ENCODE results near the gene SFT2D3.

SFT2D3 gene

DNA sequence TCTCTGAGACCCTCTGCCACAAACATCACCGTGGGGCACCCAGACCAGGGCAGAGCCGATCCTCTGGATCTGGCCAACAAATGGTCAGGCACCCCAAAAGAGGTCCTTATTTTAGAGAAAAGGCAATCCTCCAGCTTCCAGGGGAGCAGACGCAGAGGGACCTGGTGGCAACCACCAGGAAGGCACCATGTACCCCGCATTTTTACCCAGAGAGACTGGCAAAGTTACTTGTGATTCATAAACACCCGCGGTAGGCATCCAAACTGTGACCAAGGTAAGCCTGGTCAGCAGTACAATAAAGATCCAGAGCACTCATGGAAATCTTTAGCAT lies 36.4 kb upstream of the SFT2D3 start:
- DNase-seq: no peak

DNA sequence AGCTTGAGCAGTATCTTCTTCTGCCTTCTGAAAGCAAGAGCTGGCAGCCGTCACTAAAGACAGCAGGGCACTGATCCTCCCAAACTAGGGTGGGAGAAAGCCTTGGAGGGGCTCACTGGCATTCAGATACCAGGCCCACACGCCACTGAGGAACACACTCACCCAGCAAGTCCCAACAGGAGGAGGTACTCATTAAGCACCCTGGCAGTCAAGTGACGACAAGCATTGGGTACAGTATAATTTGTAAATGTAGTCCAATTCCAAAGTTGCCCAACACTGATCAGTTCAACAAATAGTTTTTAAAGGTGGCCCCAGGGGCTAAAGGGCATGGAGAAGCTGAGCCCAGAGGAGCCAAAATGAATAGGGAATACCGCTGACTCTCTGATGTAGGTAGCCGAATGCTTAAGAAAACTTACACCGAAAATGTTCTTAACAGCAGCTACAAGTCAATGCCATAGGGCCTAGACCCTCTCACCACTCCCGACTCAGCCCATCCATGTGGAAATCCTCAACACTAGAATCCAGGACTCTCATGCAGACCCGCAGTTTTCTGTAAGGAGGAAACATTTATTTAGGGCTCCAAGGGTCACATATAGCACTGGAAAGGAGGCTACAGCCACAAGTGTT lies 35.9 kb upstream of the SFT2D3 start:
- no peak for DNase-seq

DNA sequence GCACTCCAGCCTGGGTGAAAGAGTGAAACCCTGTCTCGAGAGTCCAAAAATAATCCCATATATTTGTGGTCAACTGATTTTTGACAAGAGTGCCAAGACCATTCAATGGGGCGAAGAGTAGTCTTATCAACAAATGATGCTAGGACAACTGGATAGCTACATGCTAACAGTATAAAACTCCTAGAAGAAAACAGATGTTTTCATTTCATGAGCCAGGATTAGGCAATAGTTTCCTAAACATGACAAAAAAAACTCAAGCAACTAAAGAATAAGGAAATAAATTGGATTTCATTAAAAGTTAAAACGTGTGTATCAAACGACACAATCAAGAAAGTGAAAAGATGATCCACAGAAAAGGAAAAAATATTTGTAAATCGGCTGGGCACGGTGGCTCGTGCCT lies 32.2 kb upstream of the SFT2D3 start:
- DNase-seq: no peak

DNA sequence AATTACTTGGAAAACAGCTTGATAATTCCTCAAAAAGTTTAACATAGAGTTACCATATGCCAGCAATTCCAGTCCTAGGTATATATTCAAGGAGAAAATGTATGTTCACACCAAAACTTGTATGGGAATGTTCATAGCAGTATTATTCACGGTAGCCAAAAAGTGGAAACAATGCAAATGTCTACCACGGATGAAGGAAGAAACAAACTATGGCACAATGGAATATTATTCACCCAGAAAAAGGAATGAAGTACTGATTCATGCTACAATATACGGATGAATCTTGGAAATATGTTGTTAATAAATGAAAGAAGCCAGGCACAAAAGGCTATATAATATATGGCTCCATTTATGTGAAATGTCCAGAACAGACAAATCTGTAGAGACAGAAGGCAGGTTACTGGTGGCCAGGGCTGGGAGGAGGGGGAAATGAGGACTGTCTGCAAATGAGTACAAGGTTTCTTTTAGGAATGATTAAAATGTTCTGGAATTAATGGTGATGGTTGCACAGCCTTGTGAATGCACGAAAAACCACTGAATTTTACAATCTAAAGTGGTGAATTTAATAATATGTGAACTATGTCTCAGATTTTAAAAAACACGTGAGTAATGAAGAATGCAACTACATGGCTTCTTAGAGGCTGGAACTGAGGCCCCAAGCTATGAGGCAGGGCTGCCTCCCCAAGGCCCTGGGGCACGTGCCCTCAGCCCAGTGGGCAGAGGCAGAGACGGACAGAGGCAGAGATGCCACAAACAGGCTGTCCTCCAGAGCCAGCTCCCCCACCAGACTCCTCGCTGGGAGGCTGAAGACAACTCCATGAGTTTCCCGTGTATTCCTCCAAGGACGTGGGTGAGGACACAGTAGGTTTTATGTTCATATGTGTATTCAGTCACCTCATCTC lies 31.0 kb upstream of the SFT2D3 start:
- DNase-seq: no peak

DNA sequence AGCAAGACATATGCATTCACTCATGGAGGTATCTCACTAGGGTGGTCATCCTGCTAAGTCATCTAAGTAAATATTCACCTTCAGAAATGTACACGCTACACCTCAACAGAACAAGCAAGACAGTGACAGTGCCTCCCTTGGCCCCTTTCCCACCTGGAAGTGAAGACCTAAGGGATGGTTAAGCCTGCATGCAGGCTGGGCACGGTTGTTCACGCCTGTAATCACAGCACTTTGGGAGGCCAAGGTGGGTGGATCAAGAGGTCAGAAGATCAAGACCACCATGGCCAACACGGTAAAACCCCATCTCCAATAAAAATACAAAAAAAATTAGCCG lies 30.4 kb upstream of the SFT2D3 start:
- DNase-seq: no peak

DNA sequence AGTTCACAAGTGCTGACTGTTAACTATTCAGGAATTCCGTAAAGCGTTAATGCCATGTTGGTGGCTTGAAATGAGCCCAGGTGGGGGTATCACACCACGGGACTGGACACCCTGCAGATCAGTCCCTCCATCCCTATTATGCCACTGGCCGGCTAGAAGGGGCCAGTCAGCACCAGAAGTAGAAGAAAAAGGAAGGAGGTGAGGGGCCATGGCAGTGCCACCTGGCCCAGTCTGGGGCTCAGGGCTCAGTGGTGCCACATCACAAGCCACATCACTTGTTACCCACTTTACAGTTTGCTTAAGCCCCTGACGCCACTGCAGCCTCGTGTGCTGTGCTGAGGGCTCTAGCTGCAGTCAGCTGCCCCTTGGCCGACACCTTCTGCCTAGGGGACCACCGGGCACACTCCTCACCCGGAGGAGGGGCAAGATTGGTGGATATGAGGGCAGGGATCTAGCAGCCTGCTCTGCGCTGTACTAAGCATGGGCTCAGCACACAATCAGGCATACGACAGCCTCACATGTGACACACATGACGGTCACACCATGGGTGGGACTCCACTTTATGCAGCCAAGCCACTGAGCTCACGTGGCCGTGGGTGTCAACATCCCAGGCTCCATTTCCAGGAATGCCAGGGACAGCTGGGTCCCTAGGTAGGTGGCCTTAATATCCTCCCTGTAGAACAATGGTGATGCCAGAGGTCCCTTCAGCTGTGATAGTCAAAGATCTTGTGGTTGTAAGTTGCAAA lies 29.6 kb upstream of the SFT2D3 start:
- DNase-seq: no peak

DNA sequence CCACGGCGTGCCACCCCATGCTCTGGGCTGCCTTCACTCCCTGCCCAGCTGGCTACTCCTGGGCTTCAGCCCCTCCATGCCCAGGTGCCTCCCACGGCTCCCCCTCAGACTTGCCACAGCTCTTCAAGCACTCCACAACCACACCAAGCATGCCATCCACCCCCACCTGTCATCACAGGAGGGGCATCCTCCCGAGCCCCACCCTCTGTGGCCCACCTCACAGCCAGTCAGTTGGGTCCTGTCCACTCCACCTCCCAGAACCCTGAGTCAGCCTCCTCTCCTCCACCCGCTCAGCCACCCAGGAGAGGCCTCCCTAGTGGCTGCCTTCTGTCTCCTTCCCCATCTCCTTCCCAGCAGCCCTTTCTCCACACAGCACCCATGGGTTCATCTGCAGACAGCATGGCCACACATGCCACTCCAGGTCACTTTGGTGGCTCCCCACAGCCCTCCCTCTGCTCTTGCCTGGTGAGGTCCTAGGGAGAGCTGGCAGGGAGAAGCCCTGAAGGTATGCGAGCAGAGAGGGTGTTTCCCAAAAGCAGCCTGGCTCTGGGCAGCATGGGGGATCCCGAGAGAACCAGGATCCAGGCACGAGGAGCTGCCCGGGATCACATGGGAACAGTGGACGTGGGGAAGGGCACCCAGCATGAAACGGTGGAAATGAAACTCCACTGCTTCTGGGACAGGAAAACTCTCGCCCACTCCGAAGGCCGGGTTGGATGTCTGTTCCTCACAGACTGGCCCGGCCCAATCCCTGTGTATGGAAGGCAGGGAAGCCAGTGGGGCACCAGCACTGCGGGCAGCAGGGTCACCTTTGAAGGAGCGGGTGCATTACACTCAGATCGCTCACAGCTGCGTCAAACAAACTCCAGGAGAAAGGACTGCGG lies 28.7 kb upstream of the SFT2D3 start:
- DNase-seq: no peak

DNA sequence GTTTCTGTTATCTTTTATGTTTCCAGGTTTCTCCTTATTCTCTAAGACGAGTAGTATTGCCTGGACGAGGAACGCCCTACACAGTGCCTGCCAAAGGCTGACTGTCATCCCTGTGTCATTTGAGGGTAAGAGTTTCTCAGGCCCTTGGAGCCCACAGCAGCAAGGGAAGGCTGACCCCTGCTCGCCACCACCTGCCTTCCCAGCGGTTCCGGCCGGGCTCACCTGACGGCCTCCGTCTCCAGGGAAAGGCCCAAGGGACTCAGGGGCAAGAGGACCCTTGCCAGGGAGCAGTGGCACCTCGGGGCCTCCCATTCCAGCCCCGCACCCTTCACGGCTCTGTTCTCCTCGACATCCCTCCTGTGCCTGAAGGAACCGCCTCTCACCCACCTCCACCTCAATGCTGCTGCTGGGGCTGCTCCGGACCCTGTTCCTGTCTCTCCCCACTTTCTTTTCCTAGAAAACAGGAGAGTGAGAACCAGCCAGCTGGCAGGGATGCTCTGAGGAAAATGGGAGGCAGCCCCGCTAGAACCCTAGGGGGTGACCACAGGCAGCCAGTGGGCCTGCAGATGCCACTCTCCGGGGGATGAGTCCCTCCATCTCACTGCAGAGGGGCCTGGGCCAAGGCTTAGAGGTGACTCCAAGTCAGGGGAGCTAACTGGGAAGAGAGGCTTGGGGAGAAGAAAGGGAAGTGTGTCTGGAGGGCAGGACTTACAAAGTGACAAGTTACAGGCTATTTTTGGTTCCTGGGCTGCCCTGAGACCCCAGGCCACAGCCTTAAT lies 27.8 kb upstream of the SFT2D3 start:
- DNase-seq: no peak

DNA sequence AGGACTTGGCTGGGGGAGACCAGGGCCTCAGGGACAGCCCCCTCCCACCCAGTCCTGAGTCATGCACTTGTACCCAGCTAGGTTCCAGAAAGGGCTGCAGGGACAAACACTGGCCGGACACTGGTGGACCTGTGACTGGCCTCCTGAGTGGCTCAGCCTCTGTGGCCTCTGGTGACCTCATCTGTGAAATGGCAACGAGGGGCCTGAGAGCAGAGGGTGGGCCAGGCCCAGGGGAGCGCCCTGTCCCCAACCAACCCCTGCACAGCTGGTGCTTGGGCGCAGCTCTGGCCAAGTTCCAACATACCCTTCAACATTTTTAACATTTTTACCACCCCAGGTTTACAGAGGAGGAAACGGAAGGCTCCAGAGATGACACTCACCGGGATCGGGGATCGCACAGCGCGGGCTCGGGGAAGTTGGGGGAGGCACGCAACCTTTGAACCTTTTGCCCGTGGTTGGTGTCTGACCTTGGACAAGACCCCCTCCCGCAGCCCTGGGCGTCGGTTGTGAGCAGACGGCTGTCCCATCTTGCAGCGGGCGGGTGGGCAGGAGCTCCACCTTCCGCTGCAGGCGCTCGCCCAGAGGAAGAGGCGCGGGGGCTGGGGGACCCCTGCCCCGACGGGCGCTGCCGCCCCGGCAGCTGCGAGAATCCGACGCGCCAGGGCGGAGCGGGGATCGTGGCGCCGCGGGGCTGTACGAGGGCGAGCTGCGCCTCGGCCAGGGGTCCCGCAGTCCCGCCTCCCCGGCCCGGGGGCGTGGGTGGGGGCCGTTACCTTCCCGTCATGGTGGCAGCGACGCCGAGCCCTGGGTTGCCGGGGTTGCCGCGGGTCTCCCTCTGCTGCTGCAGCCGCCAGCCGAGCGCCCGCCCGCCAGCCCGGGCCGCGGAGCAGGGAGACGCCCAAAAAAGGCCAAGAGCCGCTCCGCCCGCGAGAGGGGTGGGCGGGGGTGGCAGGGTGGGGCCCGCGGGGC lies 26.8 kb upstream of the SFT2D3 start:
- DNase-seq: no peak

DNA sequence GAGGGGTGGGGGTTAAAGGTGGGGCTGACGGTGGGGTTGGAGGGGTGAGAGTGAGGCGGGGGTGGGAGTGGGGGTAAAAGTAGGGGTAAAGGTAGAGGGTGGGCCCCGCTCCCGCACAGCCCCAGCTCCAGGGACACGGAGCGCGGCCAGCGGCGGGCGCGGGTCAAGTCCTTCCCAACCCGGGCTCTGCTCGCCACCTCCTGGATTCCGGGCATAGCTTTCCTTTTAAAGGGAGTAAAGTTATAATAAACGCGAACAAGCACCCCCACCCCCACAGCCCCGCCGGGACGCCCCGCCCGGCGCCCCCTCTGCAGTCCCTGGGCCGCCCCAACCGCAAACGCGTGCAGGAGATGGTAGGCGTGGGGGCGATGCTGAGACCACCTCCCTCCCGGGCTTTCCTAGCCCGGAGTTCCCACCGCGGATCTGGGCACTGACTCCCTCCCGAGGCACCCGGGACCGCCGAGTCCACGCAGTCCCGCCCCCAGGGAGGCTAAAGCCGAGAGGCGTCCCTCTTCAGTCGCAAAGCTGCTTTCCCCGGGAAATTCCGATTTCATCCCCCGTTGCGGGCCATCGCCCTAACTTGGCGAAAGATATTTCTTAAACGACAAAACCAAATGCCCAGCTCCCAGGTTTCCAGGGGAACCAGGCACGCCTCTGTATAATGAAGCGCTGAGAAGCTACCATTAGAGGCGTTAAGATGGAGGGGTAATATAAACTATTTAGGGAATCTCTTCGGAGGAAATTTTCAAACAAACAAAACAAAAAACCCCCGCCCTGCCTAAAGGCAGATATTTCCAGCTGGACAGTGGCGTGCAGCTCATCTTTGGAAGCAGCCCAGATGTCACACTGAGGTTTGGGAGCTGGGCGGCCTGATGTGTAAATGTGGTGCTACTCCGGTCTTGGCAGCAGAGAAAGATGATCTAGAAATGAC lies 25.7 kb upstream of the SFT2D3 start, which contains the start of gene LIMS2:
TSS of gene LIMS2 (minus strand) at position 200 of the 931 bp plus-strand sequence. CDS start 506 bp downstream, outside the sequence.
- no peak for DNase-seq

DNA sequence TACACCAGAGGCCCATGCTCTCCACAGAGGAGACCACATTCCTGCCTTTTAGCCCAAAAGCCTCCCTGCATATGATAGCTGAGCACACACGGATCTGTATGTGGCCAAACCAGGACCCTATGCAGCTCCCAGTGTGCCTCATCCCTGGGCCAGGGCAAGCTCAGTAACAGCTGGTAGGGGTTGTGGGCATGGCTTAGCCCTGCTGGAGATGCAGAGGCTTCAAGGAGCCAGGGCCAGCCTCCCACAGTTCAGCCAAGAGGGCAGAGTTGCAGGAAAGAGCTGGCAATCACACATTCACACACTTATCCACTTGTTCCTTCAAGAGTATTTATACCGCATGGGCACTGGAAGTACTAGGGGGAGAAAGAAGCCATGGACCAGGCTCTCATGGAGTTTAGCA lies 24.4 kb upstream of the SFT2D3 start:
- DNase-seq: no peak

DNA sequence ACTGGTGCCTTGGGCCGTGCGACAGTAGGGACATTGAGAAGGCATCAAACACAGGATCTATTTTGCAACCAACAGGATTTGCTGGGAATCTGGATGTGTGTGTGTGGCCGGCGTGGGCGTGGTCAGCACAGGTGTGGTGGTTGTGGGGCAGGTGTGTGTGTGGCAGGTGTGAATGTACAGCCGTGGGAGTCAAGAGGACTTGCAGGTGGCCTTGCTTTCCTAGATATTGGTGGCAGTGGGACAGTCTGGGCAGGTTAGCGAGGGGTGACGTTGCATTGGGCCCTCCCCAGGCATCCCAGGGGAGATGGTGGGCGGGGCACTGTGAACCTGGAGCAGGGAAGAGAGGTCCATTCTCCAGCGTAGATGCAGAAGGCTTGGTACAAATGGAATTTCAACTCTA lies 22.8 kb upstream of the SFT2D3 start:
- no peak for DNase-seq

DNA sequence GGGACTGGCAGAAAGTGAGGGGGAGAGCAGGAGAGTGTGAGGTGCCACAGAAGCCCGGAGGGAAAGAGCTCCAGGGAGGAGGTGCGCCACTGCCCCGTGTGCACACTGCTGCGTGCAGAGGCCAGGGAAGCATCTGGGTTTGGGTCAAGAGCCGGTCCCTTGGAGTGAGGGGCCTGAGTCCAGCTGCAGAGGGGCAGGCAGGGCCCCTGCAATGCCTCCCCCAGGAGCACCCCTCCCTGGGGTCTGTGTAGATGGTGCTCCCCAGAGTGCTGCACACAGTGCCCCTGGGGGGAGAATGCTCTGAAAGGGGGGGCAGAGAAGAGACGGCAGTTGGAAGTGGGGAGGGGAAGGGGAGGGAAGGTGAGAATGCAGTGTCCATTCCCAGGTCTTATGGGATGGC lies 22.3 kb upstream of the SFT2D3 start:
- no peak for DNase-seq

DNA sequence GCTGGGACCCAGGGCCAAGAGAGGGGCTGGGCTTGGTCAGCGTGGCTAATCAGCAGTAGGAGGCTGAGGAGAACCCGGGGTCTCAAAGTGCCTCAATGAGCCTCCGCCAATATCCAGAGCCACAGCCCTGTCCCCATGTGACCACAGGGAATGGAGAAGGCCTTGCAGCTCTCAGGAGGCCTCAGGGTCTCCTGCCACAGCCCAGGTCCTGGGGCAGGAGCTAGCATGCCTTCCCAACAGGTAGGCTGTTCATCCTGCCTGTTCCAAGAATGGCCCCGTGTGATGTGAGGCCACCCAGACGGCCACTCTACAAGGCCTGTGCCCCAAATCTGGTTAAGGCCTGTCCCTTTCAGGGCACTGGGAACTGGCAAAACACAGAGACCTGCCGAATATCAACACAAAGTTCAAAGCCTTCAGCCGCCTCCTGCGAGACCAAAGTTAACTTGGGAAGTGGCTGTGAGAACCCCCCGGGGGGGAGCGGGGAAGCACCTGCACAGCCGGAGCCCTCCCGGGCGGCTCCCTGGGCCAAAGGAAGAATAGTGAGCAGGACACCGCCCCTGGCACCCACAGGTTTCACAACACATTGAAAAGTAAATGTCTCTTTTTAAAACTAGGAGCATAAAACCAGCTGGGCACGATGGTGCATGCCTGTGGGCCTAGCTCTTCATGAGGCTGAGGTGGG lies 21.5 kb upstream of the SFT2D3 start:
- DNase-seq: no peak

DNA sequence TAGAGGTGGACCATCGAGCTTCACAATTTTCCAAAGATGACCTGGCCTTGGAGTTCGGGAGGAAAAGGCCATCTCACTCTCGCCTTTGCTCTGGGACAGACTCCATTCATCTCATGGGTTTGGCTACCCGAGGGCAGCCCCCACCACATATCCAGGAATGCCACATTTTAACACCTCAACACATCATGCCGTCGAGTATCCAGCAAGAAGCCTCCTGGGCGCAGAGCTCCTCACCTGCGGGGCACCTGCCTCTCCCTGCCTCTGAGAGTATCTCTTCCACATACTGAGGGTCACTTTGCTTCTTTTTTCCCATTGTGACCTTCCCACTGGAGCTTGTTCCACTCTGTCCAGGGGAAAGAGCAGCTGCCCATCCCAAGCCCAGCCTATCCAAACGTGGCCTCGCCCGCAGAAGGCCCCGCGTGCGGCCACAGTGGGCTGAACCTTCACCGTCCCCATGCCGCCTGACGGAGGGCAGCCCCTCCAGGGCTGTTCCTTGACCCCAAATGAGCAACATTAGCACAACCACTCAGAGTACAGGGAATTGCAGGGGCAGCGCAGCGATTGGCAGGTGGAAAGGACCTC lies 20.5 kb upstream of the SFT2D3 start:
- DNase-seq: no peak

DNA sequence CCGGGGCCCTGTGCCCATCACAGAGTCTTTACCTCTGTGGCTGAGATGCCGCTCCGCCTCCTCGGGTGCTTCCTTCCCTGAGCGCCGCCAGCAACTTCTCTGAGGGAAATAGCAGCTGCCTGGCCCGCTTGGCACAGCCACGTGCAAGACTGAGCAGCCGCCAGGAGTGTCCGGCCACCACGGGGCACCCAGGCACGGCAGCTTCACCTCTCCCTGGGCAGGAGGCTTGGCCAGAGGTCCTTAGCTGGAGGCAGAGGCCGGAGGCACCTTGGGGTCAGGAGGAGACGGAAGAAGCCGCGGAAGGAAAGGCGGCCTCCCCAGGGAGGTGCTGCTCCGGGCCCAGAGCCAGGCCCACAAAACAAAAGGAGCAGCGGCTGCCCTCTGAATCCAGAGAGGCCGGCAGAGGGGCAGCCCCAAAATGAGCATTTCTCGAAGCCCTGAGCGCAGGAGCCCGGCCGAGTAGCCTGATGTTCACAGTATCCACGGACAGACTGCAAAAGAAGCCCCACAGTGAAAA lies 20.0 kb upstream of the SFT2D3 start:
- no peak for DNase-seq

DNA sequence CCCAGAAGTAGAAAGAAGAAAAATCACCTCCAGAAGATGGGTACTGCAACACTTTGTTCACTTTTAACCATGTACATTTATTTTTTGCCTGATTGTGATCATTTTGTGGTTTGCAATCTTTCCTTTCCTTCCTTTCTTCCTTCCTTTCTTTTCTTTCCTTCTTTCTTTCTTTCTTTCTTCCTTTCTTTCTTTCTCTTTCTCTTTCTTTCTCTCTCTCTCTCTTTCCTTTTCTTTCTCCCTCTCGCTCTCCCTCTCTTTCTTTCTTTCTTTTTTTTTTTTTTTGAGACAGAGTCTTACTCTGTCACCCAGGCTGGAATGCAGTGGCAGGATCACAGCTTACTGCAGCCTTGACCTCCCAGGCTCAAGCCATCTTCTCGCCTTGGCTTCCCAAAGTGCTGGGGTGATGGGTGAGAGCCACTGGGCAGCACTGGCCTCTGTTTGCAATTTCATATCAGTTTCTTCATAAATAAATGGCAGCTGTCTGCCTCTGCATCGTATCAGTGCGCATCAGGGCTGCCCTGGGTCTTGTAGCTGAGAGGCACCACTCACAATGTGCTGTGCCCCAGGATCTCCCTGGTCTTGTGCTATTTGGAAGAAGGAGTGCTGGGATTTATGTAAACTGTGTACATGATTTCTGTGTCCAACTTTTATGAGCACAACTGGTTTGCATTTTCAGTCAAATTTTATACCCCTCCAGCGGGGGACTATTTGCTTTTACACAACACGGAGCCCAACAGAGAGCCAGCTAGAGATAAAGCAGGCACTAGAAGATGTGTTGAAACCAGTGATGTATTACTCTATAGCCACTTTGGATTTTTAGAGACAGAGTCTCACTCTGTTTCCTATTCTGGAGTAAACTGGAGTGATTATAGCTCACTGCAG lies 19.1 kb upstream of the SFT2D3 start:
- no peak for DNase-seq
